Thyroid gland (tissue), 4 donors: ENCODE results near the gene ABCD1.

Experiments used
- POLR2A ChIP-seq, 2 donors: fragments of 450-650 bp; IDR thresholded peaks; one replicate each; pipeline ENCODE4 v1.6.1; 2017; ENCODE audit warnings: antibody characterized with exemption in 2 of 2, mild to moderate bottlenecking in 2 of 2, moderate library complexity in 1 of 2
- TF ChIP-seq, protein P1 (sequence below), 6 experiments: fragments of 200-600 bp in 3 of 6; fragments of 450-650 bp in 3 of 6; sonication (generic) in 3 of 6; IDR thresholded peaks; one replicate each; pipeline ENCODE4 v1.5.1; 2016 to 2019; ENCODE audit warnings: antibody characterized with exemption in 6 of 6, mild to moderate bottlenecking in 2 of 6, inconsistent platforms in 1 of 6, moderate library complexity in 1 of 6

DNA sequence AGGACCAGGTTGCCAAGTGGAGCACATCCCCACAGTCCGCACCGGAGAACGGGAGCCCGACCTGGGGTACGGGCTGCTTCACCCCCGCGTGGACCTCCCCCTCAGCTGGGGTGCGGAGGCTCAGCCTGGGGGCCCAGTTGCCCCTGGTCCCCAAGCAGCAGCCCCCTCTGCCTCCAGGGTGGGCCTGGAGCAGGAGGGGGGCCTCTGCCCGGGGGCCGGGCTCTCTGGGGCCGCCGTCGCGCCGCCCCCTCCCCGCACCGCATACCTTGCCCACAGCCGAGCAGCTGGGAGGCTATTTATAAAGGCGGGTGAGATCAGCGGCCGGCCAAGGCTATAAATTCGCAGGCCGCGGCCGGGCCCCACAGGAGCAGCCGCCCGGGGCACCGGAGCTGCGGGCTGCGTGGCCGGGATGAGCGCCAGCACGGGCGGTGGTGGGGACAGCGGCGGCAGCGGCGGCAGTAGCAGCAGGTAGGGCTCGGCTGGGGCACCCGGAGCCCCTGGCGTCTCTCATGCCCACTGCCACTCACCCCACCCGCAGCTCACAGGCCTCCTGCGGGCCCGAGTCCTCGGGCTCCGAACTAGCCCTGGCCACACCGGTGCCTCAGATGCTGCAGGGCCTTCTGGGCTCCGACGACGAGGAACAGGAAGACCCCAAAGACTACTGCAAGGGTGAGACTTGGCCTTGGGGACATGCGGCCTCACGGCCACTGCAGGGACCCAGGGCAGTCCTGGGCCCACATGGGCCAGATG lies 56.2 kb downstream of the ABCD1 start, which contains the start of gene SRPK3:
- TF ChIP-seq, protein P1, sequence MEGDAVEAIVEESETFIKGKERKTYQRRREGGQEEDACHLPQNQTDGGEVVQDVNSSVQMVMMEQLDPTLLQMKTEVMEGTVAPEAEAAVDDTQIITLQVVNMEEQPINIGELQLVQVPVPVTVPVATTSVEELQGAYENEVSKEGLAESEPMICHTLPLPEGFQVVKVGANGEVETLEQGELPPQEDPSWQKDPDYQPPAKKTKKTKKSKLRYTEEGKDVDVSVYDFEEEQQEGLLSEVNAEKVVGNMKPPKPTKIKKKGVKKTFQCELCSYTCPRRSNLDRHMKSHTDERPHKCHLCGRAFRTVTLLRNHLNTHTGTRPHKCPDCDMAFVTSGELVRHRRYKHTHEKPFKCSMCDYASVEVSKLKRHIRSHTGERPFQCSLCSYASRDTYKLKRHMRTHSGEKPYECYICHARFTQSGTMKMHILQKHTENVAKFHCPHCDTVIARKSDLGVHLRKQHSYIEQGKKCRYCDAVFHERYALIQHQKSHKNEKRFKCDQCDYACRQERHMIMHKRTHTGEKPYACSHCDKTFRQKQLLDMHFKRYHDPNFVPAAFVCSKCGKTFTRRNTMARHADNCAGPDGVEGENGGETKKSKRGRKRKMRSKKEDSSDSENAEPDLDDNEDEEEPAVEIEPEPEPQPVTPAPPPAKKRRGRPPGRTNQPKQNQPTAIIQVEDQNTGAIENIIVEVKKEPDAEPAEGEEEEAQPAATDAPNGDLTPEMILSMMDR (IDR thresholded peaks at IDR 0.05), result no peak
- no peak for TF ChIP-seq POLR2A (IDR thresholded peaks at IDR 0.05)
